Tibial nerve (tissue), 3 donors: ENCODE data around the gene C4orf33.

Experiments
- CTCF ChIP-seq, 5 experiments: fragments of 200-600 bp in 3 of 5; fragments of 450-650 bp in 2 of 5; sonication (generic) in 3 of 5; IDR thresholded peaks; one replicate each; pipeline ENCODE4 v1.5.1; 2016 to 2019; ENCODE audit warnings: antibody characterized with exemption in 5 of 5, mild to moderate bottlenecking in 3 of 5, moderate library complexity in 2 of 5
- POLR2A ChIP-seq, 2 donors: fragments of 450-650 bp; IDR thresholded peaks; one replicate each; pipeline ENCODE4 v1.6.1; 2017; ENCODE audit warnings: antibody characterized with exemption in 2 of 2, mild to moderate bottlenecking in 2 of 2, moderate library complexity in 2 of 2

GRCh38 chr4:129094347-129094746, 1.6 kb upstream of the C4orf33 start:
- TF ChIP-seq POLR2A (IDR thresholded peaks at IDR 0.05) = no peak
- no peak for TF ChIP-seq CTCF (IDR thresholded peaks at IDR 0.05)
